Epidermal melanocyte (primary cell): ENCODE measurements around the gene MPC1.
"Not testable (repeated sequence)": the region's sequence is repeated elsewhere in the genome, so short reads cannot be mapped to it uniquely, and the experiment has no call there.

Experiments
- DNase-seq: peaks from one replicate; pipeline ENCODE4 v3.0.0; 2011; ENCODE audit warnings: low spot score; ENCODE audit not compliant: insufficient read length

MPC1 gene

GRCh38 chr6:166406197-166406596 lies 23.5 kb upstream of the MPC1 start:
- no peak for DNase-seq

GRCh38 chr6:166405386-166405785 lies 22.6 kb upstream of the MPC1 start:
- no peak for DNase-seq

GRCh38 chr6:166402582-166403277 lies 20.0 kb upstream of the MPC1 start:
- DNase-seq, result peak; percentile 51

- DNase-seq, result peak; percentile 86
Observed at GRCh38 chr6:166400649-166401250, 18.0 kb upstream of the MPC1 start.

GRCh38 chr6:166400181-166400580 lies 17.4 kb upstream of the MPC1 start:
- DNase-seq, result peak; percentile 9

- DNase-seq, result no peak
Observed at GRCh38 chr6:166398348-166398747, 15.6 kb upstream of the MPC1 start.

- peak; percentile 13 for DNase-seq
Observed at GRCh38 chr6:166397849-166398248, 15.1 kb upstream of the MPC1 start.

- peak; percentile 21 for DNase-seq
Observed at GRCh38 chr6:166395778-166396177, 13.0 kb upstream of the MPC1 start.

- DNase-seq, result no peak
Observed at GRCh38 chr6:166395351-166395750, 12.6 kb upstream of the MPC1 start.

- DNase-seq, result peak; percentile 11
Observed at GRCh38 chr6:166394036-166394892, 11.5 kb upstream of the MPC1 start.

- DNase-seq, result no peak
Observed at GRCh38 chr6:166393535-166393823, 10.7 kb upstream of the MPC1 start.

GRCh38 chr6:166392755-166393534 lies 10.2 kb upstream of the MPC1 start:
- not testable (repeated sequence) for DNase-seq

- no peak for DNase-seq
Observed at GRCh38 chr6:166389119-166389518, 6.4 kb upstream of the MPC1 start.

- no peak for DNase-seq
Observed at GRCh38 chr6:166388290-166389004, 5.7 kb upstream of the MPC1 start.

- no peak for DNase-seq
Observed at GRCh38 chr6:166387642-166388289, 5.0 kb upstream of the MPC1 start.

GRCh38 chr6:166387098-166387497 lies 4.4 kb upstream of the MPC1 start:
- DNase-seq, result not testable (repeated sequence)

- DNase-seq, result no peak
Observed at GRCh38 chr6:166386111-166386510, 3.4 kb upstream of the MPC1 start.

- not testable (repeated sequence) for DNase-seq
Observed at GRCh38 chr6:166383802-166384363, 1.1 kb upstream of the MPC1 start.

- no peak for DNase-seq
Observed at GRCh38 chr6:166382500-166382932, 224 bp downstream of the MPC1 start.
